ENCODE results near the gene PDLIM1.
A peak's percentile ranks its signal among the peaks of the same experiment; 100 is the strongest.

PDLIM1 gene

GRCh38 chr10:95312986-95313495, 22.2 kb upstream of the PDLIM1 start:
- Histone ChIP-seq H3K36me3 (ENCODE audit: insufficient read depth, insufficient read length, low read length) (no peaks in the 10 kb centered on the region), H3K9me3 (ENCODE audit: insufficient read depth, low read length) (no peaks in the 10 kb centered on the region), H3K9ac (ENCODE audit: insufficient read length, low read depth) (no peak overlapping the region), H3K4me1 (ENCODE audit: insufficient read depth, insufficient read length) (peaks cover 15% of the 10 kb centered on the region), H3K4me3 (ENCODE audit: insufficient read length, low read depth) (no peak overlapping the region), H3K27me3 (ENCODE audit: insufficient read depth, insufficient read length) (no peaks in the 10 kb centered on the region)
- TF ChIP-seq ZNF274 (IDR thresholded peaks at IDR 0.05; ENCODE audit: low read depth, low read length): no peak
- TF ChIP-seq YY1 (IDR thresholded peaks at IDR 0.05; ENCODE audit: insufficient read depth, insufficient read length): no peak
- no peak for TF ChIP-seq SUZ12 (IDR thresholded peaks at IDR 0.05; ENCODE audit: extremely low read depth, insufficient read depth, insufficient read length)
- no peak for DNase-seq (ENCODE audit: low read depth, low spot score)

- no peak for DNase-seq (ENCODE audit: low read depth, low spot score)
- Histone ChIP-seq H3K4me1 (ENCODE audit: insufficient read depth, insufficient read length) (peaks cover 15% of the 10 kb centered on the region), H3K27me3 (ENCODE audit: insufficient read depth, insufficient read length) (no peaks in the 10 kb centered on the region), H3K36me3 (ENCODE audit: insufficient read depth, insufficient read length, low read length) (no peaks in the 10 kb centered on the region), H3K9ac (ENCODE audit: insufficient read length, low read depth) (no peak overlapping the region), H3K9me3 (ENCODE audit: insufficient read depth, low read length) (no peaks in the 10 kb centered on the region), H3K4me3 (ENCODE audit: insufficient read length, low read depth) (no peak overlapping the region)
- TF ChIP-seq SUZ12 (IDR thresholded peaks at IDR 0.05; ENCODE audit: extremely low read depth, insufficient read depth, insufficient read length) (no peak), YY1 (IDR thresholded peaks at IDR 0.05; ENCODE audit: insufficient read depth, insufficient read length) (no peak), ZNF274 (IDR thresholded peaks at IDR 0.05; ENCODE audit: low read depth, low read length) (no peak)
Observed at GRCh38 chr10:95312257-95312656, 21.5 kb upstream of the PDLIM1 start.

GRCh38 chr10:95309958-95310357, 19.2 kb upstream of the PDLIM1 start:
- H3K27me3 ChIP-seq (ENCODE audit: insufficient read depth, insufficient read length): no peaks in the 10 kb centered on the region
- H3K36me3 ChIP-seq (ENCODE audit: insufficient read depth, insufficient read length, low read length): no peaks in the 10 kb centered on the region
- peaks cover 12% of the 10 kb centered on the region for H3K4me1 ChIP-seq (ENCODE audit: insufficient read depth, insufficient read length)
- H3K9ac ChIP-seq (ENCODE audit: insufficient read length, low read depth): no peak overlapping the region
- TF ChIP-seq YY1 (IDR thresholded peaks at IDR 0.05; ENCODE audit: insufficient read depth, insufficient read length) (no peak), SUZ12 (IDR thresholded peaks at IDR 0.05; ENCODE audit: extremely low read depth, insufficient read depth, insufficient read length) (no peak), ZNF274 (IDR thresholded peaks at IDR 0.05; ENCODE audit: low read depth, low read length) (no peak)
- H3K9me3 ChIP-seq (ENCODE audit: insufficient read depth, low read length): no peaks in the 10 kb centered on the region
- DNase-seq (ENCODE audit: low read depth, low spot score): no peak
- no peak overlapping the region for H3K4me3 ChIP-seq (ENCODE audit: insufficient read length, low read depth)

DNA sequence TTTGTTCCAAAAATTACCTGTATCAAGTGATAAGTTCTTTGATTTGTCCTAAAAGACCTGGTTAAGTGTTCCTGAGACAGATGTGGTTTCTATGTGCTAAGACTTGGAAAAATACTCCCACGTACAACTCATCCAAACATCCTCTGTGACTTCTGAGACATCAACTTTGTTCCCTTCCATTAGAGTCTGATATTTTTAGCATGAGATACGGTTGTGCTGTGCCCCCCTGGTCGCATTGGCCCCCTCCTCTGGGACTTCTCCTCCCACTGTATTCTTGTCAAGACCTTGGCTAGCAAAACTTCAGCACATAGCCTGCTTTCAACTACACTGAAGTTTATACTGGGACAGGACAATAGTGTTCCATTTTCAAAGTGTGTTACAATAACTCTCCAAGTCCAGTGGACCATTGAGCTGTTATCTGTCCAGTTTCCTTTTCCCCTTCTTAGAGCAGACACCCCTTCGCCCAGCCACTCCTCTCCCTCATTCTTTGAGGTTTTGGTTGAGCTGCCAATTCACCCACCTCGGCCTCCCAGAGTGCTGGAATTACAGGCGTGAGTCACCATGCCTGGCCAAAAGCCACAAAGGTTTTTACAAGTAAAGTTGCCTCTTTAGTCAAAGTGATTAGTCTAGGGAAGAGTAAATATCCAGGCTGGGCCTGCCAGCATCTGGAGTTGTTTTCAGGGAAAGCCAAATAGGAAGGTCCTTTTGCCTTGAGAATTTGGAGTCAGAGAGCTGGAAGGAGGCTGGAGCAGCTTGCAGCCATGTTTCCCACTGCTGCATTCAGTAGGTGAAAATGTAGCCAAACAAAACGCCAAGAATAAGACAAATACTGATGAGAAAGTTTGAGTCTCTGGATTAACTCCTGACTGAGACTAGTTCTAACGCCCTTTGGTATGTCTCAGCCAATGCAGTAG, 17.8 kb upstream of the PDLIM1 start:
- TF ChIP-seq SUZ12 (IDR thresholded peaks at IDR 0.05; ENCODE audit: extremely low read depth, insufficient read depth, insufficient read length): no peak
- TF ChIP-seq YY1 (IDR thresholded peaks at IDR 0.05; ENCODE audit: insufficient read depth, insufficient read length): peak; percentile 18
- no peak for TF ChIP-seq ZNF274 (IDR thresholded peaks at IDR 0.05; ENCODE audit: low read depth, low read length)
- H3K4me1 ChIP-seq (ENCODE audit: insufficient read depth, insufficient read length): peaks cover 6% of the 10 kb centered on the region
- H3K9me3 ChIP-seq (ENCODE audit: insufficient read depth, low read length): no peaks in the 10 kb centered on the region
- no peaks in the 10 kb centered on the region for H3K36me3 ChIP-seq (ENCODE audit: insufficient read depth, insufficient read length, low read length)
- no peak overlapping the region for H3K9ac ChIP-seq (ENCODE audit: insufficient read length, low read depth)
- DNase-seq (ENCODE audit: low read depth, low spot score): no peak
- H3K27me3 ChIP-seq (ENCODE audit: insufficient read depth, insufficient read length): peaks cover under 1% of the 10 kb centered on the region
- no peak overlapping the region for H3K4me3 ChIP-seq (ENCODE audit: insufficient read length, low read depth)

DNA sequence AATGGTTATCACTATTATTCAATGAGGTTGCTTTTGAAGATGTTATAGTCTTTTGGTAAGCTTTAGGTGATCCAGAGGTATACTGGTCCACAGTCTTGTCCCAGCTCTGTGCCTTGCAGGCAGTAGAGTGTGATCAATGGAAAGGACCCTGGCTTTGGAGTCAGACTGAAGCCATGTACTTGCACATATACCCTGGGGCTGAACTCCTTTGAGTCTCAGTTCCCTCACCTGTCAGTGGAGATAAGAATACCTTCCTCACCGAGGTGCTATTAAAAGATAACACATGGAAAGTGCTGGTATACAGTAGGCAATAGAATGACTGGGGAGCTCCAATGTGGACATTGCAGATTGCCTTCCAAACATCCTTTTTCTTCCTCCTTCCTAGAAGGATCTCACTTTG, 16.0 kb upstream of the PDLIM1 start:
- H3K27me3 ChIP-seq (ENCODE audit: insufficient read depth, insufficient read length): peaks cover 4% of the 10 kb centered on the region
- no peaks in the 10 kb centered on the region for H3K36me3 ChIP-seq (ENCODE audit: insufficient read depth, insufficient read length, low read length)
- TF ChIP-seq ZNF274 (IDR thresholded peaks at IDR 0.05; ENCODE audit: low read depth, low read length) (no peak), YY1 (IDR thresholded peaks at IDR 0.05; ENCODE audit: insufficient read depth, insufficient read length) (no peak), SUZ12 (IDR thresholded peaks at IDR 0.05; ENCODE audit: extremely low read depth, insufficient read depth, insufficient read length) (no peak)
- peaks cover 8% of the 10 kb centered on the region for H3K4me1 ChIP-seq (ENCODE audit: insufficient read depth, insufficient read length)
- no peaks in the 10 kb centered on the region for H3K9me3 ChIP-seq (ENCODE audit: insufficient read depth, low read length)
- no peak overlapping the region for H3K4me3 ChIP-seq (ENCODE audit: insufficient read length, low read depth)
- no peak overlapping the region for H3K9ac ChIP-seq (ENCODE audit: insufficient read length, low read depth)
- no peak for DNase-seq (ENCODE audit: low read depth, low spot score)

GRCh38 chr10:95306318-95306650, 15.5 kb upstream of the PDLIM1 start:
- no peaks in the 10 kb centered on the region for H3K9me3 ChIP-seq (ENCODE audit: insufficient read depth, low read length)
- H3K4me3 ChIP-seq (ENCODE audit: insufficient read length, low read depth): no peak overlapping the region
- H3K36me3 ChIP-seq (ENCODE audit: insufficient read depth, insufficient read length, low read length): no peaks in the 10 kb centered on the region
- DNase-seq (ENCODE audit: low read depth, low spot score): no peak
- TF ChIP-seq ZNF274 (IDR thresholded peaks at IDR 0.05; ENCODE audit: low read depth, low read length) (no peak), SUZ12 (IDR thresholded peaks at IDR 0.05; ENCODE audit: extremely low read depth, insufficient read depth, insufficient read length) (no peak), YY1 (IDR thresholded peaks at IDR 0.05; ENCODE audit: insufficient read depth, insufficient read length) (no peak)
- no peak overlapping the region for H3K9ac ChIP-seq (ENCODE audit: insufficient read length, low read depth)
- H3K27me3 ChIP-seq (ENCODE audit: insufficient read depth, insufficient read length): peaks cover 4% of the 10 kb centered on the region
- peaks cover 8% of the 10 kb centered on the region for H3K4me1 ChIP-seq (ENCODE audit: insufficient read depth, insufficient read length)

- no peak for TF ChIP-seq SUZ12 (IDR thresholded peaks at IDR 0.05; ENCODE audit: extremely low read depth, insufficient read depth, insufficient read length)
- Histone ChIP-seq H3K27me3 (ENCODE audit: insufficient read depth, insufficient read length) (peaks cover 4% of the 10 kb centered on the region), H3K4me3 (ENCODE audit: insufficient read length, low read depth) (no peak overlapping the region), H3K36me3 (ENCODE audit: insufficient read depth, insufficient read length, low read length) (no peaks in the 10 kb centered on the region), H3K4me1 (ENCODE audit: insufficient read depth, insufficient read length) (peaks cover 6% of the 10 kb centered on the region), H3K9me3 (ENCODE audit: insufficient read depth, low read length) (no peaks in the 10 kb centered on the region), H3K9ac (ENCODE audit: insufficient read length, low read depth) (no peak overlapping the region)
- no peak for DNase-seq (ENCODE audit: low read depth, low spot score)
Observed at GRCh38 chr10:95305606-95306317, 15.0 kb upstream of the PDLIM1 start.

Measured in NT2/D1 (cell line).